ENCODE measurements around the gene PHYHIPL.
A peak's percentile ranks its signal among the peaks of the same experiment; 100 is the strongest.

The PHYHIPL gene

GRCh38 chr10:59176241-59177030 lies at the start of gene PHYHIPL:
PHYHIPL (plus strand) TSS chr10:59176643; CDS start chr10:59176854, 211 bp downstream.
- DNase-seq = no peak

- no peak for DNase-seq
These were observed 49.5 kb upstream of the PHYHIPL start for GRCh38 chr10:59126991-59127390.

GRCh38 chr10:59127991-59128390 lies 48.5 kb upstream of the PHYHIPL start:
- no peak for DNase-seq

GRCh38 chr10:59129867-59130266 lies 46.6 kb upstream of the PHYHIPL start:
- DNase-seq = no peak

GRCh38 chr10:59131666-59132065 lies 44.8 kb upstream of the PHYHIPL start:
- DNase-seq = no peak

GRCh38 chr10:59133841-59134593 lies 42.4 kb upstream of the PHYHIPL start:
- no peak for DNase-seq

- no peak for DNase-seq
These were observed 41.7 kb upstream of the PHYHIPL start for GRCh38 chr10:59134785-59135184.

- no peak for DNase-seq
These were observed 41.2 kb upstream of the PHYHIPL start for GRCh38 chr10:59135275-59135674.

GRCh38 chr10:59138052-59138451 lies 38.4 kb upstream of the PHYHIPL start:
- DNase-seq = no peak

GRCh38 chr10:59143544-59143943 lies 32.9 kb upstream of the PHYHIPL start:
- no peak for DNase-seq

- no peak for DNase-seq
These were observed 27.7 kb upstream of the PHYHIPL start for GRCh38 chr10:59148701-59149100.

- no peak for DNase-seq
These were observed 20.9 kb upstream of the PHYHIPL start for GRCh38 chr10:59155556-59155955.

- DNase-seq = no peak
These were observed 8.9 kb upstream of the PHYHIPL start for GRCh38 chr10:59167512-59167911.

- no peak for DNase-seq
These were observed 3.9 kb upstream of the PHYHIPL start for GRCh38 chr10:59172567-59172966.

GRCh38 chr10:59173414-59173813 lies 3.0 kb upstream of the PHYHIPL start:
- DNase-seq = no peak

- DNase-seq = no peak
These were observed 754 bp upstream of the PHYHIPL start for GRCh38 chr10:59175538-59176240.

- no peak for DNase-seq
These were observed 771 bp downstream of the PHYHIPL start for GRCh38 chr10:59177031-59177797.

- no peak for DNase-seq
These were observed 1.4 kb downstream of the PHYHIPL start for GRCh38 chr10:59177836-59178235.

- DNase-seq = no peak
These were observed 2.6 kb downstream of the PHYHIPL start for GRCh38 chr10:59179068-59179467.

- no peak for DNase-seq
These were observed 4.3 kb downstream of the PHYHIPL start for GRCh38 chr10:59180689-59181270.

- DNase-seq = peak; percentile 3
These were observed 5.2 kb downstream of the PHYHIPL start for GRCh38 chr10:59181668-59182067.

GRCh38 chr10:59190332-59190731 lies 13.9 kb downstream of the PHYHIPL start:
- DNase-seq = no peak

All from suppressor macrophage treated with lipopolysaccharide for 4 hours (primary cell).